H9 (cell line): Measurements from ENCODE around the gene DPP10. TPM values are rescaled to one million over a fixed set of nuclear protein-coding genes. Genes with fewer than 3 reads are reported as not detected.
A peak's percentile ranks its signal among the peaks of the same experiment; 100 is the strongest.

Experiments used
- DNase-seq: peaks from one replicate; pipeline ENCODE4 v3.0.0-alpha.2; 2017
- H2AFZ ChIP-seq: one replicate; pipeline ENCODE4 v1.6.1; 2013; ENCODE audit warnings: mild to moderate bottlenecking, low read length, control low read depth, moderate library complexity
- H2AK5ac ChIP-seq: 2 replicates; pipeline ENCODE4 v1.6.1; 2013; ENCODE audit warnings: low read length, control low read depth, mixed read lengths; ENCODE audit not compliant: insufficient read length
- H2BK120ac ChIP-seq: one replicate; pipeline ENCODE4 v1.6.1; 2013; ENCODE audit warnings: low read depth, mild to moderate bottlenecking, low read length, control low read depth, inconsistent platforms; ENCODE audit not compliant: poor library complexity, severe bottlenecking
- H2BK12ac ChIP-seq: 2 replicates; pipeline ENCODE4 v1.6.1; 2013; ENCODE audit warnings: low read length, control low read depth, mixed read lengths, low read depth; ENCODE audit not compliant: insufficient read length
- H2BK15ac ChIP-seq: 2 replicates; pipeline ENCODE4 v1.6.1; 2013; ENCODE audit warnings: low read depth, low read length, control low read depth
- H2BK20ac ChIP-seq: one replicate; pipeline ENCODE4 v1.6.1; 2013; ENCODE audit warnings: low read depth, mild to moderate bottlenecking, low read length, control low read depth, inconsistent platforms; ENCODE audit not compliant: poor library complexity, severe bottlenecking
- H2BK5ac ChIP-seq: 2 replicates; pipeline ENCODE4 v1.6.1; 2013; ENCODE audit warnings: low read length, control low read depth, mixed read lengths; ENCODE audit not compliant: insufficient read length
- H3K14ac ChIP-seq: 2 replicates; pipeline ENCODE4 v1.6.1; 2013; ENCODE audit warnings: low read length, control low read depth; ENCODE audit not compliant: insufficient read depth
- H3K18ac ChIP-seq: 2 replicates; pipeline ENCODE4 v1.6.1; 2013; ENCODE audit warnings: low read depth, mild to moderate bottlenecking, mixed read lengths, low read length, control low read depth; ENCODE audit not compliant: insufficient read length
- H3K23ac ChIP-seq: 2 replicates; pipeline ENCODE4 v1.6.1; 2013; ENCODE audit warnings: low read length, control low read depth, mixed read lengths, low read depth; ENCODE audit not compliant: insufficient read length
- H3K23me2 ChIP-seq: 2 replicates; pipeline ENCODE4 v1.6.1; 2013; ENCODE audit warnings: low read depth, mild to moderate bottlenecking, mixed read lengths, low read length, control low read depth; ENCODE audit not compliant: insufficient read length, poor library complexity, severe bottlenecking
- H3K27ac ChIP-seq: 2 replicates; pipeline ENCODE4 v1.5.1; 2013; ENCODE audit warnings: low read length, control low read depth, mixed read lengths, low read depth; ENCODE audit not compliant: insufficient read length
- H3K27me3 ChIP-seq: 2 replicates; pipeline ENCODE4 v1.6.1; 2013; ENCODE audit warnings: low read length, control low read depth, inconsistent platforms; ENCODE audit not compliant: insufficient read depth
- H3K4ac ChIP-seq: 2 replicates; pipeline ENCODE4 v1.6.1; 2013; ENCODE audit warnings: low read depth, mild to moderate bottlenecking, control low read depth, inconsistent platforms, low read length, moderate library complexity
- H3K4me1 ChIP-seq: 2 replicates; pipeline ENCODE4 v1.6.1; 2013; ENCODE audit warnings: low read length, control low read depth, inconsistent platforms; ENCODE audit not compliant: insufficient read depth
- H3K4me2 ChIP-seq: 2 replicates; pipeline ENCODE4 v1.6.1; 2013; ENCODE audit warnings: low read length, control low read depth, mixed read lengths; ENCODE audit not compliant: insufficient read length, insufficient read depth
- H3K56ac ChIP-seq: 2 replicates; pipeline ENCODE4 v1.6.1; 2013; ENCODE audit warnings: low read depth, mild to moderate bottlenecking, mixed read lengths, low read length, control low read depth; ENCODE audit not compliant: insufficient read length
- H3K79me1 ChIP-seq: 2 replicates; pipeline ENCODE4 v1.6.1; 2013; ENCODE audit warnings: low read depth, mild to moderate bottlenecking, moderate library complexity, low read length, control low read depth, inconsistent platforms; ENCODE audit not compliant: insufficient read depth, poor library complexity, severe bottlenecking
- H3K79me2 ChIP-seq: 2 replicates; pipeline ENCODE4 v1.6.1; 2013; ENCODE audit warnings: low read length, control low read depth, inconsistent platforms; ENCODE audit not compliant: insufficient read depth
- H3K9ac ChIP-seq: 2 replicates; pipeline ENCODE4 v1.6.1; 2013; ENCODE audit warnings: low read length, control low read depth, mixed read lengths; ENCODE audit not compliant: insufficient read length; ENCODE audit errors: extremely low read depth
- H3K9me3 ChIP-seq: one replicate; pipeline ENCODE4 v1.6.1; 2013; ENCODE audit warnings: low read depth, low read length, inconsistent platforms; ENCODE audit not compliant: control insufficient read depth
- H3T11ph ChIP-seq: one replicate; pipeline ENCODE4 v1.6.1; 2013; ENCODE audit warnings: mild to moderate bottlenecking, low read length, control low read depth, inconsistent platforms
- H4K20me1 ChIP-seq: one replicate; pipeline ENCODE4 v1.6.1; 2013; ENCODE audit not compliant: control insufficient read depth, insufficient read length, insufficient read depth
- H4K5ac ChIP-seq: 2 replicates; pipeline ENCODE4 v1.6.1; 2013; ENCODE audit warnings: low read depth, mild to moderate bottlenecking, mixed read lengths, low read length, control low read depth; ENCODE audit not compliant: insufficient read length
- H4K8ac ChIP-seq: replicated peaks from 2 replicates; pipeline ENCODE4 v1.6.1; 2013; ENCODE audit warnings: low read length, control low read depth, mixed read lengths, low read depth; ENCODE audit not compliant: insufficient read length
- H4K91ac ChIP-seq: 2 replicates; pipeline ENCODE4 v1.6.1; 2013; ENCODE audit warnings: low read depth, mild to moderate bottlenecking, moderate library complexity, mixed read lengths, low read length, control low read depth; ENCODE audit not compliant: insufficient read length
- H3K27ac Mint-ChIP-seq, 3 experiments: 2 replicates in 2 of 3; 3 replicates in 1 of 3; pipeline ENCODE4 v1.8.0; 2020 to 2021; ENCODE audit warnings: mixed read lengths in 3 of 3, mild to moderate bottlenecking in 1 of 3, moderate library complexity in 1 of 3
- H3K27me3 Mint-ChIP-seq: 2 replicates; pipeline ENCODE4 v1.8.0; 2021; ENCODE audit warnings: low read depth, mild to moderate bottlenecking, moderate library complexity, mixed read lengths
- H3K36me3 Mint-ChIP-seq, 3 experiments: 2 replicates in 2 of 3; 3 replicates in 1 of 3; pipeline ENCODE4 v1.8.0; 2020 to 2021; ENCODE audit warnings: low read depth in 3 of 3, mixed read lengths in 3 of 3; ENCODE audit not compliant: insufficient read depth in 1 of 3
- H3K4me1 Mint-ChIP-seq, 2 experiments: 2 replicates each; pipeline ENCODE4 v1.8.0; 2020; ENCODE audit warnings: mixed read lengths in 2 of 2
- H3K4me3 Mint-ChIP-seq, 2 experiments: 2 replicates in 1 of 2; 3 replicates in 1 of 2; pipeline ENCODE4 v1.8.0; 2020 to 2021; ENCODE audit warnings: mild to moderate bottlenecking in 2 of 2, mixed read lengths in 2 of 2, moderate library complexity in 1 of 2
- H3K9me3 Mint-ChIP-seq, 2 experiments: 2 replicates in 1 of 2; 3 replicates in 1 of 2; pipeline ENCODE4 v1.8.0; 2020; ENCODE audit warnings: mild to moderate bottlenecking in 2 of 2, mixed read lengths in 2 of 2, moderate library complexity in 1 of 2
- WGBS: extraction: QIAGEN DNeasy Blood & Tissue Kit; methylation state at CpG from one replicate; pipeline ENCODE4 v1.1.7; 2013; ENCODE audit warnings: missing lambda C conversion rate, low lambda C conversion rate, mixed read lengths; ENCODE audit not compliant: insufficient read length; ENCODE audit errors: extremely low coverage; 5-methylcytosine and 5-hydroxymethylcytosine counted together
- total RNA-seq: library from RNA; stranded (reverse); gene quantifications from 2 replicates; pipeline ENCODE4 v1.2.1, GENCODE V29; 2021
- TF ChIP-seq, protein P1 (sequence below): fragments of 200-600 bp; sonication (generic); conservative IDR thresholded peaks from 3 replicates; pipeline ENCODE4 v1.8.0; 2021; ENCODE audit warnings: antibody characterized with exemption, mild to moderate bottlenecking

Gene DPP10
- total RNA-seq, 1 experiment from 2014 or later: 11.3 TPM

DNA sequence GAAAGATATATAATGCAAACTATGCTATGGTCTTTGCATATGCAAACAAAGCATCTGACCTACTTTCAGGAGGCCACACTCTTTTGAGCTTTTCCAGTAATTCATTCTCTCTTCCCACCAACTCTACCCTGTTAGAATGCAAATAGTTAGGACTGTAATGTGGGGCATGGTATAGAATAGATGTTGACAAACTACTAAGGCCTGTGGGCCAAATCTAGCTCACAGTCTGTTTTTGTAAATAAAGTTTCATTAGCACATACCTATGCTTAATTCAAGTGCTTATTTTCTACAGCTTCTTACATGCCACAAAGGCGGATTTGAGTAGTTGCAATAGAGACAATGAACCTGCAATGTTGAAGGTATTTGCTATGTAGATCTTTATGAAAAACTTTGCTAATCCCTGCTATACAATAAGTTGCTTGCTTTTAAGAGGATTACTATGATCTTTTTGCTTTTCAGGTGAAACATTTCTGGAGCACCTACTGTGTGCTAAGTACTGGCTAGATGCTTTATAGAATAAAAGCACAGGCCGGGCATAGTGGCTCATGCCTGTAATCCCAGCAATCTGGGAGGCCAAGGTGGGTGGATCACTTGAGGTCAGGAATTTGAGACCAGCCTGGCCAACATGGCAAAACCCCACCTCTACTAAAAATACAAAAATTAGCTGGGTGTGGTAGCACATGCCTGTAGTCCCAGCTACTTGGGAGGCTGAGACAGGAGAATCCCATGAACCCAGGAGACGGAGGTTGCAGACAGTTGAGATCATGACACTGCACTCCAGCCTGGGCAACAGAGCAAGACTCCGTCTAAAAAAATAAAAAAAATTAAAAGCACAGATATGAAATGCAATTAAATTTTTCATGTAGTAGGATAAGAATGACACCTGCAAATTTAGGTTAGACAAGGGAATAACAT is 267.8 kb downstream of the DPP10 start:
- no CpG with 5 or more reads among the region's 4 CpGs for WGBS
- H2BK12ac ChIP-seq: no peak overlapping the region
- DNase-seq: no peak

More for the DNA sequence above, 267.8 kb downstream of the DPP10 start:
- no peak overlapping the region for H4K8ac ChIP-seq
- H2BK15ac ChIP-seq: no peak overlapping the region
- no peak overlapping the region for H2AFZ ChIP-seq
- H3K56ac ChIP-seq: no peak overlapping the region
- no peak overlapping the region for H4K91ac ChIP-seq
- no peak overlapping the region for H3K9ac ChIP-seq
- peaks cover 6% of the 10 kb centered on the region; the same call in 1 of the 2 replicates for H3K4me1 ChIP-seq
- Mint-ChIP-seq H3K36me3 (peaks cover 0 to 20% (median 0%) of the 10 kb centered on the region in 3 experiments; a peak in 2 of 7 replicates), H3K27me3 (no peaks in the 10 kb centered on the region), H3K9me3 (no peaks in the 10 kb centered on the region; a peak in 1 of 5 replicates), H3K4me1 (peaks cover 42 to 49% of the 10 kb centered on the region in 2 experiments), H3K27ac (peak overlapping the region; percentile 13 to 95 (median 85); a peak in 5 of 7 replicates), H3K4me3 (no peak overlapping the region)
- H3K18ac ChIP-seq: no peak overlapping the region
- H3K79me1 ChIP-seq: no peaks in the 10 kb centered on the region
- H3K27ac ChIP-seq: peak overlapping the region; percentile 93
- H3K14ac ChIP-seq: no peak overlapping the region
- TF ChIP-seq, protein P1, sequence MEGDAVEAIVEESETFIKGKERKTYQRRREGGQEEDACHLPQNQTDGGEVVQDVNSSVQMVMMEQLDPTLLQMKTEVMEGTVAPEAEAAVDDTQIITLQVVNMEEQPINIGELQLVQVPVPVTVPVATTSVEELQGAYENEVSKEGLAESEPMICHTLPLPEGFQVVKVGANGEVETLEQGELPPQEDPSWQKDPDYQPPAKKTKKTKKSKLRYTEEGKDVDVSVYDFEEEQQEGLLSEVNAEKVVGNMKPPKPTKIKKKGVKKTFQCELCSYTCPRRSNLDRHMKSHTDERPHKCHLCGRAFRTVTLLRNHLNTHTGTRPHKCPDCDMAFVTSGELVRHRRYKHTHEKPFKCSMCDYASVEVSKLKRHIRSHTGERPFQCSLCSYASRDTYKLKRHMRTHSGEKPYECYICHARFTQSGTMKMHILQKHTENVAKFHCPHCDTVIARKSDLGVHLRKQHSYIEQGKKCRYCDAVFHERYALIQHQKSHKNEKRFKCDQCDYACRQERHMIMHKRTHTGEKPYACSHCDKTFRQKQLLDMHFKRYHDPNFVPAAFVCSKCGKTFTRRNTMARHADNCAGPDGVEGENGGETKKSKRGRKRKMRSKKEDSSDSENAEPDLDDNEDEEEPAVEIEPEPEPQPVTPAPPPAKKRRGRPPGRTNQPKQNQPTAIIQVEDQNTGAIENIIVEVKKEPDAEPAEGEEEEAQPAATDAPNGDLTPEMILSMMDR: no peak
- H3K27me3 ChIP-seq: no peaks in the 10 kb centered on the region
- no peak overlapping the region for H3K4me2 ChIP-seq
- H2BK20ac ChIP-seq: no peak overlapping the region
- no peaks in the 10 kb centered on the region for H4K20me1 ChIP-seq
- no peaks in the 10 kb centered on the region for H3K9me3 ChIP-seq
- no peak overlapping the region for H2BK5ac ChIP-seq
- no peaks in the 10 kb centered on the region for H3K79me2 ChIP-seq
- no peak overlapping the region for H2AK5ac ChIP-seq
- no peak overlapping the region for H3K23ac ChIP-seq
- H3K23me2 ChIP-seq: no peaks in the 10 kb centered on the region
- no peak overlapping the region for H3K4ac ChIP-seq
- H3T11ph ChIP-seq: no peak overlapping the region
- no peak overlapping the region for H2BK120ac ChIP-seq
- H4K5ac ChIP-seq: no peak overlapping the region
